ENCODE results near the gene SLC32A1. TPM values are rescaled to one million over a fixed set of nuclear protein-coding genes. Genes with fewer than 3 reads are reported as not detected.
A peak's percentile ranks its signal among the peaks of the same experiment; 100 is the strongest.

The SLC32A1 gene
- total and polyA plus RNA-seq, 2 of the 13 experiments (the other 11 are each of a cell fraction or from before 2014, with no cell fraction given), result not detected

GRCh38 chr20:38748097-38748860, 24.0 kb downstream of the SLC32A1 start, which contains the start of gene ACTR5 (continued):
- TF ChIP-seq PREB (CRISPR knock-in tag; IDR thresholded peaks at IDR 0.05), result peak; percentile 97; the same call in 1 of the 2 replicates
- no peak; the same call in 1 of the 2 replicates for TF ChIP-seq ZNF329 (CRISPR knock-in tag; IDR thresholded peaks at IDR 0.05; ENCODE audit: low read depth)
- TF ChIP-seq, protein P1, sequence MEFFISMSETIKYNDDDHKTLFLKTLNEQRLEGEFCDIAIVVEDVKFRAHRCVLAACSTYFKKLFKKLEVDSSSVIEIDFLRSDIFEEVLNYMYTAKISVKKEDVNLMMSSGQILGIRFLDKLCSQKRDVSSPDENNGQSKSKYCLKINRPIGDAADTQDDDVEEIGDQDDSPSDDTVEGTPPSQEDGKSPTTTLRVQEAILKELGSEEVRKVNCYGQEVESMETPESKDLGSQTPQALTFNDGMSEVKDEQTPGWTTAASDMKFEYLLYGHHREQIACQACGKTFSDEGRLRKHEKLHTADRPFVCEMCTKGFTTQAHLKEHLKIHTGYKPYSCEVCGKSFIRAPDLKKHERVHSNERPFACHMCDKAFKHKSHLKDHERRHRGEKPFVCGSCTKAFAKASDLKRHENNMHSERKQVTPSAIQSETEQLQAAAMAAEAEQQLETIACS (CRISPR knock-in tag; IDR thresholded peaks at IDR 0.05), result peak; percentile 85
- no peak; the same call in 1 of the 2 replicates for TF ChIP-seq HCFC1 (IDR thresholded peaks at IDR 0.05; ENCODE audit: low read depth, low read length)
- peak; percentile 70; the same call in 1 of the 2 replicates for TF ChIP-seq ZFP37 (CRISPR knock-in tag; IDR thresholded peaks at IDR 0.05; ENCODE audit: borderline replicate concordance)
- TF ChIP-seq CHCHD3 (CRISPR knock-in tag; IDR thresholded peaks at IDR 0.05), result peak; percentile 100

GRCh38 chr20:38748861-38749149, 24.5 kb downstream of the SLC32A1 start:
- Histone ChIP-seq H3K9ac (ENCODE audit: insufficient read depth, low read depth, low read length) (peak overlapping the region; percentile 89), H3K4me2 (ENCODE audit: low read depth, low read length) (peak overlapping the region; percentile 83), H4K20me1 (ENCODE audit: insufficient read depth, low read length) (0 out of 2 replicates have a peak, but pooled peaks cover 4% of the 10 kb centered on the region), H3K9me3 (ENCODE audit: low read length) (no peaks in the 10 kb centered on the region), H3K36me3 (replicated peaks in 1 of 2; ENCODE audit: control insufficient read depth in 1 of 2, insufficient read depth in 2 of 2, low read length in 2 of 2) (peaks cover 13 to 17% of the 10 kb centered on the region in 2 experiments), H3K79me2 (ENCODE audit: insufficient read depth, low read length) (peaks cover 17% of the 10 kb centered on the region), H2AFZ (ENCODE audit: low read length) (no peak overlapping the region), H3K27ac (ENCODE audit: extremely low read length, insufficient read depth, low read length) (peak overlapping the region; percentile 75), H3K27me3 (ENCODE audit: control insufficient read depth in 1 of 2, insufficient read depth in 2 of 2, low read length in 2 of 2) (peaks cover 0 to 5% of the 10 kb centered on the region in 2 experiments; a peak in 3 of 5 replicates), H3K4me3 (replicated peaks in 1 of 3; ENCODE audit: insufficient read depth in 1 of 3, low read depth in 2 of 3, low read length in 3 of 3) (peak overlapping the region; percentile 65 to 96 (median 95)), H3K4me1 (ENCODE audit: insufficient read depth, low read length) (peaks cover 23% of the 10 kb centered on the region)
- intact Hi-C loops (cut with micrococcal nuclease; ENCODE audit: unreplicated experiment) (loop anchor here (1.0 to 5.0 kb wide), 4 partner anchors 18 to 177 kb away; partner anchors contain the start of gene FAM83D), in situ Hi-C loops (cut with HindIII; ENCODE audit: extremely low pct_ligation_motif_present, low pct_unique_long_range_greater_than_20kb) (loop anchor here (25.0 kb wide), 1 partner anchor 312 kb away; the partner anchor contains the start of gene SNHG17)
- POLR2A ChIA-PET, result interaction anchor here (1.0 to 1.8 kb wide), 2 partner anchors 16 to 101 kb away, joined by 3 to 7 read pairs; no protein-coding TSS in a partner anchor
- TF ChIP-seq ZMAT5 (CRISPR knock-in tag; IDR thresholded peaks at IDR 0.05; ENCODE audit: borderline replicate concordance, low read depth) (no peak), ZNF224 (CRISPR knock-in tag; IDR thresholded peaks at IDR 0.05) (0 out of 2 replicates have a peak, but pooled peaks have one; percentile 16), DNMT3B (CRISPR knock-in tag; conservative IDR thresholded peaks at IDR 0.05) (0 out of 2 replicates have a peak, but pooled peaks have one; percentile 60), CC2D1A (CRISPR knock-in tag; IDR thresholded peaks at IDR 0.05) (no peak), ZEB1 (IDR thresholded peaks at IDR 0.05; ENCODE audit: insufficient replicate concordance, low read depth) (no peak), ZNF768 (CRISPR knock-in tag; IDR thresholded peaks at IDR 0.05) (no peak), HMG20A (CRISPR knock-in tag; IDR thresholded peaks at IDR 0.05; ENCODE audit: borderline replicate concordance) (peak; percentile 29; the same call in 1 of the 2 replicates), PHF21A (CRISPR knock-in tag; IDR thresholded peaks at IDR 0.05) (0 out of 2 replicates have a peak, but pooled peaks have one; percentile 1), ZNF550 (CRISPR knock-in tag; IDR thresholded peaks at IDR 0.05; ENCODE audit: borderline replicate concordance) (0 out of 2 replicates have a peak, but pooled peaks have one; percentile 14), ARHGAP35 (CRISPR knock-in tag; IDR thresholded peaks at IDR 0.05; ENCODE audit: borderline replicate concordance) (peak; percentile 5; the same call in 1 of the 2 replicates), ARID2 (CRISPR knock-in tag; IDR thresholded peaks at IDR 0.05; ENCODE audit: borderline replicate concordance) (0 out of 2 replicates have a peak, but pooled peaks have one; percentile 5), ZNF83 (CRISPR knock-in tag; IDR thresholded peaks at IDR 0.05; ENCODE audit: borderline replicate concordance) (no peak), ZSCAN25 (CRISPR knock-in tag; IDR thresholded peaks at IDR 0.05) (0 out of 2 replicates have a peak, but pooled peaks have one; percentile 6), DMAP1 (CRISPR knock-in tag; IDR thresholded peaks at IDR 0.05) (0 out of 2 replicates have a peak, but pooled peaks have one; percentile 0)
- peak; percentile 64; the same call in 2 of the 3 replicates for ATAC-seq
- FAIRE-seq, result no peak
- 2% methylated on average over 10 of the region's 10 CpGs for WGBS (ENCODE audit: low lambda C conversion rate)
- no peak for DNase-seq (ENCODE audit: low spot score)
- no TSS peak for BruUV-seq (replicated peaks)
- CTCF ChIA-PET (ENCODE audit: low intra/inter-chr PET ratio, low total read pairs), result interaction anchor here (1.1 to 1.5 kb wide), 2 partner anchors 17 to 99 kb away, joined by 3 to 5 read pairs; no protein-coding TSS in a partner anchor
